HEK293 (cell line): ENCODE data around the gene CDO1.

Experiments used
- AEBP2 ChIP-seq: fragments of 450-650 bp; formaldehyde crosslinking; IDR thresholded peaks from 2 replicates; pipeline ENCODE4 v1.5.1; 2016; ENCODE audit warnings: missing biosample characterization, missing genetic modification characterization, borderline replicate concordance
- EGR2 ChIP-seq: fragments of 450-650 bp; formaldehyde crosslinking; IDR thresholded peaks from 2 replicates; pipeline ENCODE4 v1.5.1; 2016; ENCODE audit warnings: low read depth, missing biosample characterization, missing genetic modification characterization
- HOXD13 ChIP-seq: sonication (generic); formaldehyde crosslinking; IDR thresholded peaks from 2 replicates; pipeline ENCODE4 v1.8.0; 2022; ENCODE audit warnings: missing genetic modification reagents, borderline replicate concordance
- INSM2 ChIP-seq: fragments of 450-650 bp; formaldehyde crosslinking; IDR thresholded peaks from 2 replicates; pipeline ENCODE4 v1.5.1; 2016; ENCODE audit warnings: missing biosample characterization, missing genetic modification characterization
- KLF8 ChIP-seq: fragments of 450-650 bp; formaldehyde crosslinking; IDR thresholded peaks from 2 replicates; pipeline ENCODE4 v1.5.1; 2016; ENCODE audit warnings: missing biosample characterization, missing genetic modification characterization
- OVOL3 ChIP-seq: fragments of 450-650 bp; formaldehyde crosslinking; IDR thresholded peaks from 2 replicates; pipeline ENCODE4 v1.5.1; 2016; ENCODE audit warnings: missing biosample characterization, missing genetic modification characterization
- PRDM4 ChIP-seq: fragments of 450-650 bp; formaldehyde crosslinking; IDR thresholded peaks from 2 replicates; pipeline ENCODE4 v1.5.1; 2017; ENCODE audit warnings: missing biosample characterization, missing genetic modification characterization
- RBAK ChIP-seq: fragments of 450-650 bp; formaldehyde crosslinking; IDR thresholded peaks from 2 replicates; pipeline ENCODE4 v1.5.1; 2016; ENCODE audit warnings: missing biosample characterization, missing genetic modification characterization
- REPIN1 ChIP-seq: fragments of 450-650 bp; formaldehyde crosslinking; IDR thresholded peaks from 2 replicates; pipeline ENCODE4 v1.5.1; 2017; ENCODE audit warnings: missing biosample characterization, missing genetic modification characterization, low read depth
- SALL2 ChIP-seq: fragments of 450-650 bp; formaldehyde crosslinking; IDR thresholded peaks from 2 replicates; pipeline ENCODE4 v1.5.0; 2017; ENCODE audit warnings: missing biosample characterization, mild to moderate bottlenecking, missing genetic modification characterization, borderline replicate concordance
- SP2 ChIP-seq: fragments of 450-650 bp; formaldehyde crosslinking; IDR thresholded peaks from 2 replicates; pipeline ENCODE4 v1.5.1; 2016; ENCODE audit warnings: missing biosample characterization, missing genetic modification characterization
- ZBTB10 ChIP-seq: fragments of 450-650 bp; formaldehyde crosslinking; IDR thresholded peaks from 2 replicates; pipeline ENCODE4 v1.5.1; 2016; ENCODE audit warnings: missing biosample characterization, missing genetic modification characterization
- ZNF133 ChIP-seq: fragments of 450-650 bp; formaldehyde crosslinking; IDR thresholded peaks from 2 replicates; pipeline ENCODE4 v1.5.1; 2016; ENCODE audit warnings: missing biosample characterization, missing genetic modification characterization
- ZNF155 ChIP-seq: fragments of 450-650 bp; formaldehyde crosslinking; IDR thresholded peaks from 2 replicates; pipeline ENCODE4 v1.5.1; 2016; ENCODE audit warnings: missing biosample characterization, missing genetic modification characterization
- ZNF16 ChIP-seq: fragments of 450-650 bp; formaldehyde crosslinking; IDR thresholded peaks from 2 replicates; pipeline ENCODE4 v1.5.1; 2016; ENCODE audit warnings: low read depth, missing biosample characterization, missing genetic modification characterization
- ZNF26 ChIP-seq: fragments of 450-650 bp; formaldehyde crosslinking; IDR thresholded peaks from 2 replicates; pipeline ENCODE4 v1.5.1; 2016; ENCODE audit warnings: missing biosample characterization, missing genetic modification characterization
- ZNF398 ChIP-seq: fragments of 450-650 bp; formaldehyde crosslinking; IDR thresholded peaks from 2 replicates; pipeline ENCODE4 v1.5.1; 2017; ENCODE audit warnings: missing biosample characterization, missing genetic modification characterization
- ZNF549 ChIP-seq: fragments of 450-650 bp; IDR thresholded peaks from 2 replicates; pipeline ENCODE4 v1.5.1; 2018; ENCODE audit warnings: missing biosample characterization, missing genetic modification characterization, mild to moderate bottlenecking, inconsistent platforms, moderate library complexity
- ZNF658 ChIP-seq: fragments of 450-650 bp; formaldehyde crosslinking; IDR thresholded peaks from 2 replicates; pipeline ENCODE4; 2016; ENCODE audit warnings: missing biosample characterization, missing genetic modification characterization
- ZNF660 ChIP-seq: fragments of 450-650 bp; IDR thresholded peaks from 2 replicates; pipeline ENCODE4 v1.5.1; 2018; ENCODE audit warnings: missing biosample characterization, mild to moderate bottlenecking, missing genetic modification characterization
- ZNF664 ChIP-seq: fragments of 450-650 bp; formaldehyde crosslinking; IDR thresholded peaks from 2 replicates; pipeline ENCODE4 v1.5.1; 2016; ENCODE audit warnings: missing biosample characterization, missing genetic modification characterization
- ZNF670 ChIP-seq: fragments of 450-650 bp; formaldehyde crosslinking; IDR thresholded peaks from 2 replicates; pipeline ENCODE4 v1.5.1; 2016; ENCODE audit warnings: missing biosample characterization, missing genetic modification characterization, low read depth
- ZNF747 ChIP-seq: fragments of 450-650 bp; formaldehyde crosslinking; IDR thresholded peaks from 2 replicates; pipeline ENCODE4 v1.5.1; 2016; ENCODE audit warnings: missing biosample characterization, missing genetic modification characterization
- ZNF837 ChIP-seq: fragments of 450-650 bp; formaldehyde crosslinking; IDR thresholded peaks from 2 replicates; pipeline ENCODE4 v1.5.1; 2016; ENCODE audit warnings: missing biosample characterization, missing genetic modification characterization
- ZSCAN4 ChIP-seq: fragments of 450-650 bp; formaldehyde crosslinking; IDR thresholded peaks from 2 replicates; pipeline ENCODE4 v1.5.1; 2017; ENCODE audit warnings: missing biosample characterization, missing genetic modification characterization

The CDO1 gene

GRCh38 chr5:115816226-115817081 is at the start of gene CDO1 (continued):
- TF ChIP-seq AEBP2 (no peak), ZNF398 (peak; percentile 37; the same call in 1 of the 2 replicates), ZNF155 (tag by site-specific recombination) (no peak), ZNF664 (tag by site-specific recombination) (no peak), HOXD13 (CRISPR knock-in tag) (no peak), ZBTB10 (peak; percentile 77), INSM2 (no peak), RBAK (tag by site-specific recombination) (no peak), KLF8 (tag by site-specific recombination) (peak; percentile 61; the same call in 1 of the 2 replicates), ZNF549 (tag by site-specific recombination) (no peak), ZNF133 (tag by site-specific recombination) (no peak), EGR2 (tag by site-specific recombination) (peak; percentile 90), ZNF747 (tag by site-specific recombination) (no peak), ZSCAN4 (peak; percentile 62), ZNF16 (no peak), PRDM4 (no peak), ZNF670 (tag by site-specific recombination) (no peak), SP2 (tag by site-specific recombination) (peak; percentile 41; the same call in 1 of the 2 replicates), ZNF26 (no peak), REPIN1 (tag by site-specific recombination) (no peak), ZNF658 (tag by site-specific recombination) (no peak), SALL2 (tag by site-specific recombination) (no peak), OVOL3 (tag by site-specific recombination) (no peak; the same call in 1 of the 2 replicates), ZNF660 (tag by site-specific recombination) (peak; percentile 79), ZNF837 (tag by site-specific recombination) (no peak)
